IPS-18c (cell line): ENCODE data around the gene GATA3.

Experiments
- H3K4me3 ChIP-seq: 2 replicates; pipeline ENCODE4 v1.7.0; 2013; ENCODE audit warnings: low read depth, mild to moderate bottlenecking, low read length, moderate library complexity; ENCODE audit not compliant: insufficient read depth
- H3K9me3 ChIP-seq: one replicate; pipeline ENCODE4 v1.6.1; 2013; ENCODE audit warnings: mild to moderate bottlenecking, low read length, moderate library complexity; ENCODE audit not compliant: control insufficient read depth, insufficient read depth

GATA3 gene

GRCh38 chr10:8057636-8058273 is 3.3 kb downstream of the GATA3 start:
- no peaks in the 10 kb centered on the region for H3K9me3 ChIP-seq
- H3K4me3 ChIP-seq, result peak overlapping the region; percentile 34

GRCh38 chr10:8058274-8059111 is 4.0 kb downstream of the GATA3 start:
- Histone ChIP-seq H3K4me3 (peak overlapping the region; percentile 34), H3K9me3 (no peaks in the 10 kb centered on the region)

DNA sequence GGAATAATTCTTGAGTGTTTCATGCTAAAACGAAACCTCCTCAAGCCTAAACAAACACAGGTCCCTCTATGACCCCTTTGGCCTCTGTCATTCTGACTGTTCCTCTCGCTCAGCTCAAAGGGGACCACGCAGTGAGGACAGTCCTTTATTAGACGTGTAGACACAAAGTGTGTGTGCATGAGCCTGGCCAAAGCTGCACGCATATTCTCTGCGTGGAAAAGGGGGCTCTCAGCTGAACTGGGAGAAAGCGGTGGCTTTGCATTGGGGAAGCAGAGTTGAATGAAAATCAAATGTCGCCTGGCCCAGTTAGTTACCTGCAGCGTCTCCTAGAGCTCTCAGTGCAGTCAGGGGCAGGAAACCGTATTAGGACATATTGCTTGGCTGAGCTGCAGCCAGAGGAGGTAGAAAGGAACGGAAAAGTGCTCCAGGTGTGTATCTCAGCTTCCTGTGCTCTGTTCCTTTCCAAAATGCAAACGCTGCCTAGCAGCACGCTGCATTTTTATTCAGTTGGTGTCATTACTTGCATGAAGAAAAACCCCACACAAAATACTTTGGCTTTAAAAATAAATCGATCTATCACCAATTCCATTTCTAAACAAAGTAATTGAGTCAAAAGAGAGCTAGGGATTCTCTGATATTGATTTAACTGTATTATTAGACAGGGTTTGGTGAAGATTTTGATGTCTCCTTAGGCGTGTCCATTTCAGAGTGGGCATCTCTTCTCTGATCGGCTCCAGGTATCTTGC is 4.9 kb downstream of the GATA3 start:
- Histone ChIP-seq H3K9me3 (no peaks in the 10 kb centered on the region), H3K4me3 (no peak overlapping the region)

DNA sequence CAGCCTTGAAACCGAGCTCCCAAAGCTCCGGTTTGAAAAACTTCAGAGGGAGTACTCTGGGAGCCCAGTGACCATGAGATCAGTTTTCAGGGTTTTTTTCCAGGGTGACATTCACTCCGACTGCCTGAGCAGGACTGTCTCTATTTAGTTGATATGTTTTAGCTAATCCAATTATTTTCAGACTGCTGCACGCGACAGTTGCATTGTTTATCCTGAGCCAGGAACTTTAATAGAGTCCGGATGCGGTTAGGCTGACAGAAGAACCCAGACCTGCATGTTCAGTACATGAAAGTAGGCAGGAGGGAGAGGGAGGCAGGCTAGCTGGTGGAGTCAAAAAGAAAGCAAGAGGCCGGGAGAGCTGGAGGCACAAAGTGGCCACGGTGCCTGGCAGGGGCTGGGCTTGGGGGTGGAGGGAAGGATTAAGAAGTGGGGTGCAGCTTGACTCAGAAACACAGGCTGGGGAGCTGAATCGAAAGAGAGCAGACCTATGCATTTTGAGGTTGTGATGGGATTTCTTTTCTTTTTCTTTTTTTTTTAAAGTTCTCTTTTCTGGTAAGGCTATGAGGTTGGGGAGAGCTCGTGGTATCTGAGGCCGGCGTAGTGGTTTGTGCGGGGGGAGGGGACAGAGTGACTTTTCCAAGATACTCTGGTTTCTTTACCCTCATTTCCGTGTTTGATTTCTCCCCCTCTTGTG is 5.7 kb downstream of the GATA3 start:
- H3K4me3 ChIP-seq, result no peak overlapping the region; the same call in 1 of the 2 replicates
- no peaks in the 10 kb centered on the region for H3K9me3 ChIP-seq

DNA sequence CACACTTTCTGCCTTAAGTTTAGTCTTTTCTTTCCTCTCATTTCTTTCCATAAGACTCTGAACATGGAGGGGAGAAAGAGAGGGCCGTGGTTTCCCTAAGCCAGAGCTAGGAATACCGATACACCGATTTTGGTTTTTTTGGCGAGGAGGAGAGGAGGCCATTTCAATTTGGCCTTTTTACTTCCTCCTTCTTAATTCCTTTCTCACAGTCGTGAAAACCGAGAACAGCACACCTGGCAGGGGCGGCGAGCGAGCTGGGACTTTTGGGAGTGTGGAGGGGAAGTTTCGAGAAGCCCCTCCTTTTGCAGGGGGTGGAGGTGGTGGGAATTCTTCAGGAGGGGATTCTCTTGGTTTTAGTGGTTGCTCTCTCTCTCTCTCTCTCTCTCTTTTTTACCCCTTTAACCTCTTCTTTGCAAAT is 6.2 kb downstream of the GATA3 start:
- no peak overlapping the region; the same call in 1 of the 2 replicates for H3K4me3 ChIP-seq
- no peaks in the 10 kb centered on the region for H3K9me3 ChIP-seq

DNA sequence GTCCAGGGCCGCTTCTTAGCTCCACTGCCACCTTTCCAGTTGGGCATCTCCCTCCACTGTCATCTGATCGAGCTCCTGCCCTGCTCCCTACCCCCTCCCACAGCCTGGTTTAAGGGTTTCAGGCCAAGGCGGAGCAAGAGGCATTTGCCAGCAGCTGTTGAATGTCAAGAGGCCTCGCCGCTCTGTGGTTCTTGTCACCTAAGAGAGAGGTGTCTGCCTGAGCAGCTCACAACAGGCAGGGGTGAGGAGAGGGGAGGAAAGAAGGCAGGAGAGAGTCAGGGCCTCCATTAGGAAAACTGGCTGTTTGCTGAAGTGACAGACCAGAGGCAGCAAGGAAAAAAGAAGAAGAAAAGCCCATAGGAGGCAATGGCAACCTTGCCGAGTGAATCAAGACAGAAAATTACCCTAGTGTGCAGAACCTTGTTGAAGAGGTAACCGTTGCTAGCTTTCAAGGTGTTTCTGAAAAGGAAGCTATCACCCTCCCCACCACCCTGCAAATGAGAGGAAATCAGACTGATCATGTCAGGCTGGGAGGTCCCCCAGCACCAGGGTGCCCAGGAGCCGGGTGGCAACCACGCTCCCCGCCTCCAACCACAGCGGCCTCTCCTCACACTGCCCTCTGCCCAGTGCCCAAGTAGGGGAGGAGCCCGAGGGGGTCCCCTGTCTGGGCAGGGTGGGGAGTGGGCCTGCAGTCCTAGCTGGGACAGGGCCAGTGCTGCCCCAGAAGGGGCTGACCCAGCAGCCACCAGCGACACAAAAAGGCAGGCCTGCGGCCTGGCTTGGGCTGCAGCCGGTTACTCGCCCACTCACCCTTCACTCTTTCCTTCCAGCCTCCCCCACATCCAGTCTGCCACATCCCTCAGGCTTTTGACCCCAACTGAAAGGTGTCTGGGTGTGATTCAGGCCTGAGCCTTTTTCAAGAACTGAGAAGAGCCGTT is 7.1 kb downstream of the GATA3 start:
- Histone ChIP-seq H3K9me3 (no peaks in the 10 kb centered on the region), H3K4me3 (no peak overlapping the region; the same call in none of the 2 replicates)

DNA sequence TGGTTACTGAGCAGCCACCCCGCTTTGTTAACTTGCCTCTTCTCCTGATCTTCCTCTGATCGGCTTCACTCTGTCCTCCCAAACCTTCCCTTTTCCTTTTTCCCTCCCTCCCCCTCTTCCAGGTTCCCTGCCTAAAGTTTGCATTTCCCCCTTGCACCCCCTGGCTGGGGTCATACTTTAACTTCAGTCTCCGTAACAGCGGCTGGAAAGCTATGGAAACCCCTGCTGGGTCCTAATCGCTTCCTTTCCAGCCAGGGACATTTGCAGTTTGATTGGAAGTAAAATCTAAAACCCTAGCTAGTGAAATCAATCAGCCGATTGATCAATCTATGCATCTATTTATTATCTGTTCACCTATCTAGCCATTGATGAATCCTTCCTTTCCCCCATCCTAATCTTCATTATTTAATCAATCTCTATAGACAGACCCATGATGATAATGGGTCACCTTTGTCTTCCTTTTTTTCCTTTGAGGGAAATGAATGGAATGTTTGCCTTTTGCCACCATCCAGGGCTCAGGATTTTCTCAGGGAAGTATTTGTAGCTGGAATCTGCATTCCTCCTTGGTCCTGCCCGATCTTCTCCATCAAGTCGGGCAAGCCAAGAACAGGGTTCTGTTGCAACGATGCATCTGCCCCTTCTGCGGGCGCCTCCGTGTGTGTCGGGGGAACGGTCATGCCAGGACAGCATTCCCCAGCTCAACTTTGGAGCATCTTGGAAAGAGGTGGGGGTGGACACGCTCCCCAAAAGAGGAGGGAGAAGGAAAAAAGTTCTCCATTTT is 8.8 kb downstream of the GATA3 start:
- no peaks in the 10 kb centered on the region for H3K9me3 ChIP-seq
- peak overlapping the region; percentile 32; the same call in 1 of the 2 replicates for H3K4me3 ChIP-seq

GRCh38 chr10:8063935-8064334 is 9.4 kb downstream of the GATA3 start:
- Histone ChIP-seq H3K4me3 (peak overlapping the region; percentile 16; the same call in 1 of the 2 replicates), H3K9me3 (no peaks in the 10 kb centered on the region)

DNA sequence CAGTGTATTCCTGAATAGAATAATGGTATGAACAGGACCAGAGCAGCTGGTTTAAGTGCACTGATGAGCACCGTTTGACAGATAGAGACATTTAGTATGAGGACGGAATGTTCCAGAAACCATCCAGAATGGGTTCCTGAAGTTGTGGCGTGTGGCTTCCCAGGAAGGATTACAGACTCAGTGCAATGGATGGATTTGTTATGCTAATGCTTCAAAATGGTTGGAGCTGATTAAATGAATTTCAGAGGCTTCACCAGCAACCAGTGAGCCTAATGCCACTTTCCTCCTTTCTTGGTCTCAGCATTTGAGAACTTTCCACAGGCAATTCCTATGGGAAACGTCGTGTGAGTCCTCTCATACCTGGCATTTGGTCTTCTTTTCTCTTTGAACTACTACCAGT is 9.9 kb downstream of the GATA3 start:
- Histone ChIP-seq H3K4me3 (no peak overlapping the region), H3K9me3 (no peaks in the 10 kb centered on the region)

GRCh38 chr10:8065651-8066050 is 11.2 kb downstream of the GATA3 start:
- H3K4me3 ChIP-seq, result no peak overlapping the region
- no peaks in the 10 kb centered on the region for H3K9me3 ChIP-seq

GRCh38 chr10:8066124-8066523 is 11.6 kb downstream of the GATA3 start:
- H3K9me3 ChIP-seq, result no peaks in the 10 kb centered on the region
- no peak overlapping the region for H3K4me3 ChIP-seq

DNA sequence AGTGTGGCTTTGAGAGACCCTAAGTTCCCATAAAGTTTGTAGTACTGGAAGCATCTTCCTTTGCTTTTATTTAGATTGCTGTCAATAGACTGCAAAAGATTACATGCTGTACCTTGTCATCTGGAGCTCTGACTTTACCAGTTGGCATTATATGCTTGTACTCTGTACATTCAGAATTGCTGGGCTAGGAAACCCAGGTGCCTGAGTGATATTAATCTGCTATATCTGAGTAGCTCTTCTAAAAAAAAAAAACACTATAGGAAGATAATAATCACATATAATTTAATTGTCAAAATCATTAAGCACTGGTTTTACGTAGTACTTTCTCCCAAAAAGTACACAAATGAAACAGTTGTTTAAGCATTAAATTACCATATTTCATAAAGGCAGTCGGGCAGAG is 12.3 kb downstream of the GATA3 start:
- H3K4me3 ChIP-seq, result no peak overlapping the region
- H3K9me3 ChIP-seq, result no peaks in the 10 kb centered on the region

DNA sequence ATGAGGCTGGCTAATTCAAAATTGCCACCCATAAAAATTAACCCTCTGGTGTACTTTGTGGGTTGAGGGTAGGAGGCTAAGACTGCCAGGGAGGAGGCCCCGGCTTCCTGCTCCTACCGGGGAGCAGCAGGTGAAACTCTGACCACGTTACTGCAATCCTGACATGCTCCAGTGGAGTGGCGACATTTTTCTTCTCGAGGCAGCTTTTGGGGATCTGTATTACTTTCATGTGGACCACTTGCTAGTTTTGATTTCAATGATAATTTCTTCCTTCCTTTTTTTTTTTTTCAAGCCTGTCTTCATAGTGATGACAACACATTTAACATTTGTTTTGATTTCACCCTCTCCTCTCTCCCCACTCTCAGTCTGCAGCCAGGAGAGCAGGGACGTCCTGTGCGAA is 14.6 kb downstream of the GATA3 start:
- no peaks in the 10 kb centered on the region for H3K9me3 ChIP-seq
- H3K4me3 ChIP-seq, result no peak overlapping the region

GRCh38 chr10:8069627-8070026 is 15.1 kb downstream of the GATA3 start:
- no peak overlapping the region for H3K4me3 ChIP-seq

GRCh38 chr10:8070440-8070839 is 16.0 kb downstream of the GATA3 start:
- H3K9me3 ChIP-seq, result no peaks in the 10 kb centered on the region
- H3K4me3 ChIP-seq, result no peak overlapping the region

More at GRCh38 chr10:8069627-8070026, 15.1 kb downstream of the GATA3 start:
- no peaks in the 10 kb centered on the region for H3K9me3 ChIP-seq

GRCh38 chr10:8071006-8071405 is 16.5 kb downstream of the GATA3 start:
- Histone ChIP-seq H3K9me3 (no peaks in the 10 kb centered on the region), H3K4me3 (no peak overlapping the region)
